Ramos (cell line): ENCODE data around the gene PPDPF.

Experiments used
- in situ Hi-C: fragments of 300-500 bp; cut with MboI; formaldehyde crosslinking; loops from one replicate; pipeline ENCODE4 v1.14.3; 2022; ENCODE audit warnings: low sequenced_read_pairs; ENCODE audit not compliant: unreplicated experiment

PPDPF gene

GRCh38 chr20:63536241-63536977, 15.8 kb downstream of the PPDPF start:
- in situ Hi-C loops: no loop called here

GRCh38 chr20:63536997-63537524, 16.5 kb downstream of the PPDPF start, which contains the start of gene PTK6:
Gene PTK6, minus strand, starts transcription at chr20:63537376. Its CDS starts 62 bp downstream, at chr20:63537314.
- in situ Hi-C loops: no loop called here

GRCh38 chr20:63537525-63538203, 17.1 kb downstream of the PPDPF start:
- in situ Hi-C loops: no loop called here

GRCh38 chr20:63538204-63539091, 17.9 kb downstream of the PPDPF start:
- in situ Hi-C loops: no loop called here

GRCh38 chr20:63539092-63539430, 18.5 kb downstream of the PPDPF start:
- in situ Hi-C loops: no loop called here

GRCh38 chr20:63539441-63540370, 19.1 kb downstream of the PPDPF start:
- in situ Hi-C loops: no loop called here

- in situ Hi-C loops: no loop called here
These were observed 20.0 kb downstream of the PPDPF start for GRCh38 chr20:63540417-63541186.

GRCh38 chr20:63541371-63541770, 20.8 kb downstream of the PPDPF start:
- in situ Hi-C loops: no loop called here

GRCh38 chr20:63542031-63542559, 21.5 kb downstream of the PPDPF start:
- in situ Hi-C loops: no loop called here

- in situ Hi-C loops: no loop called here
These were observed 22.1 kb downstream of the PPDPF start for GRCh38 chr20:63542696-63543095.

- in situ Hi-C loops: no loop called here
These were observed 22.6 kb downstream of the PPDPF start for GRCh38 chr20:63543131-63543530.

- in situ Hi-C loops: no loop called here
These were observed 23.2 kb downstream of the PPDPF start for GRCh38 chr20:63543733-63544132.

GRCh38 chr20:63544241-63544957, 23.8 kb downstream of the PPDPF start:
- in situ Hi-C loops: no loop called here

- in situ Hi-C loops: no loop called here
These were observed 24.5 kb downstream of the PPDPF start for GRCh38 chr20:63544958-63545516.

GRCh38 chr20:63545814-63546213, 25.2 kb downstream of the PPDPF start:
- in situ Hi-C loops: no loop called here

GRCh38 chr20:63546256-63546955, 25.8 kb downstream of the PPDPF start:
- in situ Hi-C loops: no loop called here
